Measurements from ENCODE around the gene PER1.
"Not testable (repeated sequence)": the region's sequence is repeated elsewhere in the genome, so short reads cannot be mapped to it uniquely, and the experiment has no call there.

PER1 gene

DNA sequence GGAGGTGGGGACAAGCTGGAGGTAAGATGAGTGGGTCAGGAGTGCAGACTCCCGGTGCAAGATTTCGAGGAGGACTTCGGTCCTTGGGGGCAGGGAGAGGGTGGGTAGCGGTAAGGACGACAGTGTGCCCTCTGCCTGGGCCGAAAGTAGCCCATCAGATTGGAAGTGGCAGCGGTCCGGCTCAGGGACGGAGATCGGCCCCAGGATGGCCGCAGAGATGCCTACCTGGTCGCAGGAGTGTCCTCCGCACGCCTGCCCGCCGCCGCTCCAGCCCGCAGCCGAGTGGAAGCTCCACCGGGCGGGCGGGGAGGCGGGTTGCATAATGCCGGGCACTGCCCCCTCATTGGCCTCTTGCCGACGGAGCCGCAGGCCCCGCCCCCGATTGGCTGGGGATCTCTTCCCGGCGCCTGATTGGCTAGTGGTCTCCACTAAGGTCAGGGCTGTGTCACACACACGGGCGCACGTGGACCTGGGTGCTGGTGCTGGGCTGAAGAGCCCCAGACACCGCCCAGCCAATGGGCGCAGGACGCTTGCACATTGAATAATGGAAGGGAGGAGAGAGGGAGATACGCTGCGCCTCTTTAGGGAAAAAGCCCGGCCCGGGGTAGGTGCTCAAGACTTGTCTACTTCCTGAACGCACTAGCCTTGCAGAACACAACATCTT, at the start of gene PER1:
PER1 (minus strand) TSS at position 293 of the 664 bp plus-strand sequence. CDS start 1,698 bp downstream, outside the sequence.
- DNase-seq (ENCODE audit: low spot score): peak; percentile 96

GRCh38 chr17:8192070-8192815, 40.0 kb upstream of the PER1 start:
- peak; percentile 60 for DNase-seq (ENCODE audit: low spot score)

DNA sequence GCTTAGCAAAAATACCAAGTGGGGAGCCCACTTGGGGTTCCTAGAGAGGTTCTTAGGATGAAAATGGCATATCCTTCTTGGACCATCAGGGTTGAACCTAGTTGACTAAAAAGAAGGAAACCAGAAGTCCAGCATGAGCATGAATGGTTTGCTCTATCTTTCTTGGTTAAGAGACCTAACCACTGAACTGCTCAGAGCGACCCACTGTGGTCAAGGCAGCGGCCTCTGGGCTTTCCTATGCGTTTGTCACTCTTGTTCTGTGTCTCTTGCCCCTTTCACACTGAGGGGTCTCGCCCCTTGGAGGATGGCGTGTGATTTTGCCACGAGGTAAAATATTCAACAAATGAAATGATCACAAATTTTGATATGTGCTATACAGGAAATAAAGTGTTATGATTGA, 38.3 kb upstream of the PER1 start:
- DNase-seq (ENCODE audit: low spot score): no peak

GRCh38 chr17:8189711-8190477, 37.7 kb upstream of the PER1 start, which contains the start of gene BORCS6:
Gene BORCS6 (minus strand): TSS chr17:8190180. CDS start chr17:8190140, 40 bp downstream.
- peak; percentile 97 for DNase-seq (ENCODE audit: low spot score)

GRCh38 chr17:8189041-8189710, 37.0 kb upstream of the PER1 start:
- DNase-seq (ENCODE audit: low spot score): peak; percentile 18

GRCh38 chr17:8188263-8188839, 36.1 kb upstream of the PER1 start:
- DNase-seq (ENCODE audit: low spot score): no peak

- peak; percentile 86 for DNase-seq (ENCODE audit: low spot score)
These were observed 35.5 kb upstream of the PER1 start for GRCh38 chr17:8187517-8188262.

- DNase-seq (ENCODE audit: low spot score): peak; percentile 74
These were observed 34.7 kb upstream of the PER1 start for GRCh38 chr17:8186787-8187516.

DNA sequence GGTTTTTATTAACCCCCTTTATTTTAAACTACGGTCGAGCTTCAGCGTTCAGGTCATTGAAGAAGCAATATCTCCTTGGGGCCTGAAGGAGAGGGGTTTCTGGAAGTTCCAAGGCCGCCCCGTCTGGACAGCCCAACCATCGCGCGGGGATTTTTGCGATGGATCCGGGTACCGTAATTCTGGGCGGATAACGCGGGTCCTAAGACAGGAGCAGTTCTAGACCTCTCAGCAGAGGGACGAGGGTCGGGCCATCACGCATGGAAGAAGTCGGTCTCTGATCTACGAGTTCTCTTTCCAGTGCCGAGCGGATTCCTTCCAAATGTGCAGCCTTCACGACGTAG, 34.2 kb upstream of the PER1 start:
- DNase-seq (ENCODE audit: low spot score): no peak

DNA sequence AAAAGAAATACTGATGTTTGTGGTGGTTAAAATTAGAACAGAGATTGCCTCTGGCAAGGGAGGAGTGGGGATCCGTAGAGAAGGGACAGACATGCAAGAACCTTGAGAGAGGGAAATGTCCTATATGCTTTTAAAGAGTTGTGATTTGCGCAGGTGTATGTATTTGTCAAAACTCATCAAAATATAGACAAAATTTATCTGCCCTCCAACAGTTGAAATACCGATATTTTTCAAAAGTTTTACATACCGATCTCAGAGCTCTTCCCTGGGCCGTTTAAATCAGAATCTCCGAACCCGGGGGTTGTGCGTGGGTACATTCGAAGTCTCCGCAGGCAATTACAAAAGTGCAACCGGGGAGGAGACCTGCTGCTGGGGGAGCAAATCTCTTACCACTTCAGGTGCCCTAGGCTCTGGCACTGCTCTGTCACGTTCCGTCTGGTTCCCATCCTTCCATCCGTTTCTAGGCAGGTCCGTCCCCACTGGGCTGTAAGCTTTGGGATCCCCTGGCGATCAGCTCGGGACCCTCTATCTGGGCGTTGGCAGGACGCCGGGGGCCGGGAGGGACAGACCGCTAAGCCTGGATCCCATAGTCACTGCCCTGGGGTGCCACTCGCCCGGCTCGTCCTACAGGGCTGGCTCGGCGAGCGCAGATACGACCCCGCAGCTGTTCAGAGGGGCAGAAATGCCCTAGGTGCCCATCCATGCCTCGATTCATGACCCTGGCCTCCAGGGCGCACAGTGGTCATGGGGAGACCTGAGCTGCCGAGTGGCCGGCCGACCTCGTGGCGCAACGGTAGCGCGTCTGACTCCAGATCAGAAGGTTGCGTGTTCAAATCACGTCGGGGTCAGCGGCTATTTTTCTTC, 33.6 kb upstream of the PER1 start:
- DNase-seq (ENCODE audit: low spot score): peak; percentile 72

GRCh38 chr17:8176998-8177731, 25.0 kb upstream of the PER1 start:
- DNase-seq (ENCODE audit: low spot score): no peak

DNA sequence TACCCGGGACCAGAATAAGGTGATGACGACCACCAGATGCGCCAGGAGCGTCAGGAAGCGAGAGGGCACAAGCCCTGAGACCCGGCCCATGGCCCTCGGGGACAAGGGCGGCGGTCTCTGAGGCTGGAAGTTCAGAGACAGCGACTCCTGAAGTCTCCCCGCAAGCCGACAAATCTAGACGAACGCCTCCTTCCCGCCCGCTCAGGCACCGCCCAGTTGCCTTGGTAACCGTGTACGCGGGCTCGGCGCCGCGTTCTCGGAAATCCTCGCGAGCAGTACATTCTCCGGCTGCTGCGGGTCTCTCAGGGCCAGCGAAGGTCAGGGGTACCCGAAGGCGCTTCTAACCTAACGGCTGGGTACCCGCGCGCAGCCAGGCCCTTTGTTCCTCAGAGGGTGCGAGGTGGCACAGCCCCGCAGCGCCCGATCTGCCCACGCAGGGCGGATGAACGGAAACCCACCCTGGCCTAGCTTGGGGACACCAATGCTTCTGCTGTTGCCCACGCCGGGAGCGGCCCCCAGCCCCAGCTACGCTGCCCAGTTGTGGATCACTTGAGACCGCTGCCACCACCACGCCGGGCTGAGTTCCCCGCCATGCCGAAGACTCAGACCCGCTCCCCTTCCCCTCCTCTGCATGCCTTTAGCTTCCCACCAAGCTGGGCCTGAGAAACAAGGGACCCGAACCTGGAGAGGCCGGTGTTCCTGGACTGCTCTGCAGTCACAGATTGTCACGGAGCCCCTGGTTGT, 24.2 kb upstream of the PER1 start, which contains the start of gene TMEM107:
TMEM107 (minus strand) TSS at position 184 of the 744 bp plus-strand sequence; CDS start at position 90, 94 bp downstream.
- peak; percentile 88 for DNase-seq (ENCODE audit: low spot score)

- no peak for DNase-seq (ENCODE audit: low spot score)
These were observed 23.6 kb upstream of the PER1 start for GRCh38 chr17:8175795-8176196.

DNA sequence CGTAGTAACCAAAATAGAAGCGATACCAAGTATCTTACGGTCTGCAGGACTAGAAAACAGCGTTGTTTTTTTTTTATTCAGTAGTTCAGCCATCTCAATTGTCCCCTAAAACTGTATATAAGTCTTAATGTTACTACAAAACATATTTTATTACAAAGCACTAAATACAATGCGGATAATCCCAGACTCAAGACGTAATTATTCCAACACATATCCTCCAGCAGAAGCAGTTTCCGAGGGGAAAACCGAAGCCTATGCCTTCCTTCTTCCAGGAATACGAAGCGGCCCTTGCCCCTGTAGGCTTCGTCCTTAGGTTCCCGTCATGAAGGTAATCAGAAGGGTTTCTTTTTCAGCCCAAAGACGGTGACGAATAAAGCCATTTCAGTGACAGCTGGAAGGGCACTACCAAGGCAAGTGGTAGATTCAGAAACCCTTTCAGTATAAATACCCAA, 21.7 kb upstream of the PER1 start:
- no peak for DNase-seq (ENCODE audit: low spot score)

DNA sequence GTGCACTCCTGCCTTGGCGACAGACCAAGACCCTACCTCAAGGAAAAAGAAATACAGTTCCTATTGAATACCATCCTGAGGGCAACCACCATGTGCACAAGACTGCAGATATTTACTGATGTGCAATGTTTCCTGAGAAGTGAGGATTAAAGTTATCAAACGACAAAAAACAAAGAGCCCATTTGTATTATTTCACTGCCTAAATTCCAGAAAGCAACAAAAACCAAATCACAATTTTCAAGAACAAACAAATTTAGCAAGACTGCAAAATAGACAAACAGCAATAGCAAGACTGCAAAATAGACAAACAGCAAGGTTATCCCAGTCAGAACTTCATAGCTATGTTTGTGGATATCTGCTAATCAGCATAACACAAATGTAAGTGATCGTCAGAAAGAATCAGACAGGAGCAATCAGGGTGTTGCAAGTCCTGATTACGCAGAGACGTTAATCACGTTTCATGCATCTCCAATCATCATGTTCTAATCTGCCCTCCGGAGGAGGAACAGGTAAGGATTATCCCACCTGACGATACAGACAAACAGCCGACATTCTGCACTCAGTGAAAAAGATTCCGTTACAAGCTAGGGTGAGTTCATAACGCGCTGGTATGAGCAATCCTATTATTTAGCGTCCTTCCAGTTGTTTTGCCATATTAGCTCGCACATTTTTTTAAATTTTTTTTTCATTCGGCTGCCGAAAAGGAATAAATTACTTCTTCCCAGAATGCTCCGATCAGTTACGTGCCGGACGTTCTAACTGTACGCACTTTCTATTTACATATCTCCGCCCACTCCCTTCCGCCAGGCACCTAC, 21.1 kb upstream of the PER1 start:
- DNase-seq (ENCODE audit: low spot score): peak; percentile 77

DNA sequence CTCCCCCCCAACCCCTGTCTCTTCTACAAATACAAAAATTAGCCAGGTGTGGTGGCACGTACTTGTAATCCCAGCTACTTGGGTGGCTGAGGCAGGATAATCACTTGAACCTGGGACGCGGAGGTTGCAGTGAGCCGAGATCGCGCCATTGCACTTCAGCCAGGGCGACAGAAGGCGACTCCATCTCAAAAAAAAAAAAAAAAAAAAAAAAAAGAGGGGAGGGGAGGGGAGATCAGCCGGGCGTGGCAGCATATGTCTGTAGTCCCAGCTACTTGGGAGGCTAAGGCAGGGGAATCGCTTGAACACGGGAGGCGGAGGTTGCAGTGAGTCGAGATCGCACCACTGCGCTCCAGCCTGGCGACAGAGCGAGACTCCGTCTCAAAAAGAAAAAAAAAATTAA, 18.0 kb upstream of the PER1 start:
- DNase-seq (ENCODE audit: low spot score): not testable (repeated sequence)

DNA sequence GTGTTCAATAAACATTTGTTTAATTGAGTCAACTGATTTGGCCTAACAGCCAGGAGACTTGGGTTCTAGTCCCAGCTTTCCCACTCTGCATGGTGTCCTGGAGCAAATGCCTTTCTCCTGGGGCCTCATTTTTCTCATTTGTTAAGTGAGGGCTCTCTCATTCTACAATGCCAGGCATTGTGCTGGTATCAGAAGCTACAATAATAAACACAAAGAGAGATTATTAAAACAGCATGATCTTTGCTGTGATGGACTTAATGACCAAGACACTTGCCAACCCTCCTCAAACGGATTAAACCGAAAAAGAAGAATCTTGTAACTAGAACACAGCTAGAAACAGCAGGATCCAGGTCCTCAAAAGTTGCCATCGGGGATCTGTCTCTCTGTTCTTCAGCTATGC, 15.3 kb upstream of the PER1 start:
- no peak for DNase-seq (ENCODE audit: low spot score)
